K562 (cell line): ENCODE data around the gene U2SURP. TPM values are rescaled to one million over a fixed set of nuclear protein-coding genes. Genes with fewer than 3 reads are reported as not detected.

ENCODE experiments used
- ATAC-seq: fragments of 200-7000 bp; cut with Tn5 transposase; 3 replicates; pipeline ENCODE4 v1.9.1; 2020; ENCODE audit warnings: moderate library complexity
- BruUV-seq: library from RNA; stranded (reverse); fragments of 400-500 nt; replicated peaks from 2 replicates; lab custom pipeline; 2021; lab: Mats Ljungman, UMichigan
- CTCF ChIA-PET: fragments of 300-600 bp; formaldehyde crosslinking; extraction: SDS; loops from one replicate; lab custom pipeline; 2021; ENCODE audit warnings: low intra/inter-chr PET ratio; lab: Yijun Ruan, JAX
- POLR2A ChIA-PET: fragments of 300-600, 350-650 bp; sonication (Branson Sonifier 250); formaldehyde crosslinking; extraction: SDS; loops from one replicate; lab custom pipeline; 2021; ENCODE audit warnings: antibody characterized with exemption, inconsistent platforms; lab: Yijun Ruan, JAX
- DNase-seq, 4 experiments: peaks; one replicate each; pipeline versions ENCODE4 v3.0.0 to v3.0.0-alpha.2; 2011 to 2018; ENCODE audit warnings: low spot score in 3 of 4, mixed read lengths in 3 of 4; ENCODE audit errors: extremely low read depth in 1 of 4
- FAIRE-seq: peaks from 2 replicates; lab custom pipeline; 2011; peaks lifted over from hg19 to GRCh38; lab: Jason Lieb, UNC
- H2AFZ ChIP-seq: 2 replicates; pipeline ENCODE4 v1.6.0; 2011; ENCODE audit warnings: low read depth, low read length, control low read depth, inconsistent platforms
- H3K27ac ChIP-seq: fragments of 200-600 bp; 3 replicates; pipeline ENCODE4 v1.8.0; 2011; ENCODE audit warnings: low read depth, mild to moderate bottlenecking, control low read depth, inconsistent platforms, low read length, moderate library complexity, mixed read lengths; ENCODE audit errors: extremely low read depth
- H3K27me3 ChIP-seq, 2 experiments: fragments of 300-600 bp in 1 of 2; 2 replicates in 1 of 2; 3 replicates in 1 of 2; pipeline versions ENCODE4 v1.6.0 to v1.8.0; 2011; ENCODE audit warnings: inconsistent platforms in 2 of 2, low read length in 2 of 2, mild to moderate bottlenecking in 1 of 2, mixed read lengths in 1 of 2, moderate library complexity in 1 of 2; ENCODE audit not compliant: control insufficient read depth in 2 of 2, insufficient read depth in 2 of 2
- H3K36me3 ChIP-seq: fragments of 300-600 bp; 3 replicates; pipeline ENCODE4 v1.8.0; 2011; ENCODE audit warnings: mild to moderate bottlenecking, low read length, inconsistent platforms; ENCODE audit not compliant: control insufficient read depth, insufficient read depth
- H3K4me1 ChIP-seq, 2 experiments: fragments of 200-600 bp in 1 of 2; replicated peaks in 1 of 2; 2 replicates in 1 of 2; 3 replicates in 1 of 2; pipeline versions ENCODE4 v1.5.1 to v1.8.0; 2011; ENCODE audit warnings: inconsistent platforms in 2 of 2, low read length in 2 of 2, mild to moderate bottlenecking in 1 of 2, mixed read lengths in 1 of 2, moderate library complexity in 1 of 2; ENCODE audit not compliant: control insufficient read depth in 2 of 2, insufficient read depth in 2 of 2
- H3K4me2 ChIP-seq: 2 replicates; pipeline ENCODE4 v1.6.1; 2011; ENCODE audit warnings: low read length, control low read depth, inconsistent platforms, mixed read lengths; ENCODE audit not compliant: insufficient read depth
- H3K4me3 ChIP-seq: fragments of 200-600 bp; sonication (generic), shearing (Covaris generic); 2 replicates; pipeline ENCODE4 v1.5.1; 2016; ENCODE audit warnings: control low read depth, inconsistent platforms
- H3K79me2 ChIP-seq: fragments of 200-600 bp; 3 replicates; pipeline ENCODE4 v1.8.0; 2011; ENCODE audit warnings: low read length, inconsistent platforms; ENCODE audit not compliant: control insufficient read depth, insufficient read depth
- H3K9ac ChIP-seq, 2 experiments: 2 replicates each; pipeline versions ENCODE4 v1.6.0 to v1.6.1; 2011; ENCODE audit warnings: low read depth in 2 of 2, low read length in 2 of 2, control low read depth in 1 of 2, inconsistent platforms in 1 of 2, mild to moderate bottlenecking in 1 of 2, mixed read lengths in 1 of 2; ENCODE audit not compliant: insufficient read depth in 1 of 2
- H3K9me1 ChIP-seq: one replicate; pipeline ENCODE4 v1.6.0; 2011; ENCODE audit warnings: inconsistent platforms, mild to moderate bottlenecking, low read length, moderate library complexity; ENCODE audit not compliant: control insufficient read depth, insufficient read depth
- H3K9me3 ChIP-seq: replicated peaks from 2 replicates; pipeline ENCODE4 v1.5.1; 2011; ENCODE audit warnings: low read depth, low read length, inconsistent platforms; ENCODE audit not compliant: control insufficient read depth, insufficient read depth
- H4K20me1 ChIP-seq: replicated peaks from 2 replicates; pipeline ENCODE4 v1.6.1; 2011; ENCODE audit warnings: low read length, inconsistent platforms, mixed read lengths; ENCODE audit not compliant: control insufficient read depth, insufficient read depth
- CBFA2T3 ChIP-seq: fragments of 450-650 bp; IDR thresholded peaks from 2 replicates; pipeline ENCODE4 v1.6.1; 2017
- CREBBP ChIP-seq: IDR thresholded peaks from one replicate; pipeline ENCODE4 v1.6.1; 2012; ENCODE audit warnings: low read depth, mild to moderate bottlenecking, control low read depth, inconsistent platforms, low read length
- CXXC5 ChIP-seq: fragments of 250-450 bp; sonication (Bioruptor Pico); IDR thresholded peaks from 2 replicates; pipeline ENCODE4 v1.8.0; 2022; ENCODE audit warnings: inconsistent platforms, mild to moderate bottlenecking, moderate library complexity
- E2F3 ChIP-seq: fragments of 250-450 bp; sonication (Bioruptor Pico); IDR thresholded peaks from 2 replicates; pipeline ENCODE4 v1.4.0; 2020; ENCODE audit warnings: mild to moderate bottlenecking
- HDGF ChIP-seq: fragments of 450-650 bp; IDR thresholded peaks from 2 replicates; pipeline ENCODE4 v1.6.1; 2016
- MAFK ChIP-seq: IDR thresholded peaks from 2 replicates; pipeline ENCODE4 v1.6.1; 2011; ENCODE audit warnings: low read length, improper control_type of control experiment
- NR4A1 ChIP-seq, 2 experiments: fragments of 250-450 bp in 1 of 2; fragments of 450-650 bp in 1 of 2; sonication (Bioruptor Pico) in 1 of 2; IDR thresholded peaks; 2 replicates each; pipeline versions ENCODE4 v1.4.0 to v1.6.1; 2016 to 2020; ENCODE audit warnings: mild to moderate bottlenecking in 2 of 2, missing compliant biosample characterization in 1 of 2, missing genetic modification characterization in 1 of 2, moderate library complexity in 1 of 2
- PYGO2 ChIP-seq: fragments of 450-650 bp; IDR thresholded peaks from 2 replicates; pipeline ENCODE4 v1.6.1; 2016; ENCODE audit warnings: mild to moderate bottlenecking, missing genetic modification characterization, moderate library complexity, missing compliant biosample characterization
- SMAD4 ChIP-seq: fragments of 250-450 bp; sonication (Bioruptor Pico); conservative IDR thresholded peaks from 2 replicates; pipeline ENCODE4 v1.8.0; 2021; ENCODE audit warnings: inconsistent platforms, mild to moderate bottlenecking, moderate library complexity
- SRSF7 ChIP-seq: fragments of 200-400 bp; formaldehyde crosslinking; optimal IDR thresholded peaks from 2 replicates; pipeline ENCODE3; 2017; ENCODE audit warnings: mild to moderate bottlenecking, low read depth, low read length
- YY1 ChIP-seq, 3 experiments: IDR thresholded peaks; 2 replicates each; pipeline ENCODE4 v1.6.1; 2011; ENCODE audit warnings: low read length in 2 of 3, mild to moderate bottlenecking in 2 of 3, moderate library complexity in 2 of 3, borderline replicate concordance in 1 of 3, control low read depth in 1 of 3, low read depth in 1 of 3; ENCODE audit not compliant: insufficient read depth in 3 of 3, insufficient replicate concordance in 2 of 3, control insufficient read depth in 1 of 3, insufficient read length in 1 of 3; ENCODE audit errors: extremely low read depth in 1 of 3
- ZNF551 ChIP-seq: fragments of 250-450 bp; sonication (Bioruptor Pico); IDR thresholded peaks from 2 replicates; pipeline ENCODE4 v1.5.0; 2021; ENCODE audit warnings: mild to moderate bottlenecking, moderate library complexity
- WGBS: fragments of 100-300 bp; shearing (Covaris generic); methylation state at CpG from one replicate; pipeline ENCODE4 v1.1.6; 2016; ENCODE audit warnings: low coverage, mixed read lengths; ENCODE audit not compliant: insufficient coverage; ENCODE audit errors: missing lambda C conversion rate; 5-methylcytosine and 5-hydroxymethylcytosine counted together
- in situ Hi-C: fragments of 300-500 bp; cut with MboI; formaldehyde crosslinking; loops from 4 replicates; pipeline ENCODE4 v1.15.0; 2018; ENCODE audit warnings: inconsistent platforms, mixed read lengths
- intact Hi-C: fragments of 100-400 bp; cut with micrococcal nuclease; formaldehyde crosslinking; loops from 2 replicates; pipeline ENCODE4 v1.14.2; 2022
- polyA plus RNA-seq, 8 experiments: library from polyadenylated mRNA; depleted of rRNA in 4 of 8; stranded (reverse) in 5 of 8; unstranded in 3 of 8; fragments of >200 nt; fragmentation: Nextera tagmentation in 2 of 8; fragmentation: Illumina TruSeq in 1 of 8; extraction: Ambion mirVana in 2 of 8; extraction: Trizol in 1 of 8; gene quantifications; 2 replicates each; pipeline versions ENCODE4 v1.2.1 to v1.2.3, GENCODE V29; 2011 to 2014; ENCODE audit warnings: inconsistent platforms in 1 of 8, missing spikeins in 1 of 8
- total RNA-seq, 7 experiments: library from RNA; depleted of rRNA in 6 of 7; stranded (reverse); fragments of >200 nt in 6 of 7; fragmentation: Illumina TruSeq in 2 of 7; extraction: Trizol in 2 of 7; gene quantifications; 2 replicates each; pipeline versions ENCODE4 v1.2.1 to v1.2.3, GENCODE V29; 2011 to 2021; ENCODE audit warnings: low replicate concordance in 1 of 7
- TF ChIP-seq, protein P1 (sequence below): fragments of 450-650 bp; IDR thresholded peaks from 2 replicates; pipeline ENCODE4 v1.6.1; 2017; ENCODE audit warnings: antibody characterized with exemption, mild to moderate bottlenecking

Gene U2SURP
- total and polyA plus RNA-seq, 9 of the 15 experiments (the other 6 are each of a cell fraction or from before 2014, with no cell fraction given): 128 to 322 (median 191) TPM

DNA sequence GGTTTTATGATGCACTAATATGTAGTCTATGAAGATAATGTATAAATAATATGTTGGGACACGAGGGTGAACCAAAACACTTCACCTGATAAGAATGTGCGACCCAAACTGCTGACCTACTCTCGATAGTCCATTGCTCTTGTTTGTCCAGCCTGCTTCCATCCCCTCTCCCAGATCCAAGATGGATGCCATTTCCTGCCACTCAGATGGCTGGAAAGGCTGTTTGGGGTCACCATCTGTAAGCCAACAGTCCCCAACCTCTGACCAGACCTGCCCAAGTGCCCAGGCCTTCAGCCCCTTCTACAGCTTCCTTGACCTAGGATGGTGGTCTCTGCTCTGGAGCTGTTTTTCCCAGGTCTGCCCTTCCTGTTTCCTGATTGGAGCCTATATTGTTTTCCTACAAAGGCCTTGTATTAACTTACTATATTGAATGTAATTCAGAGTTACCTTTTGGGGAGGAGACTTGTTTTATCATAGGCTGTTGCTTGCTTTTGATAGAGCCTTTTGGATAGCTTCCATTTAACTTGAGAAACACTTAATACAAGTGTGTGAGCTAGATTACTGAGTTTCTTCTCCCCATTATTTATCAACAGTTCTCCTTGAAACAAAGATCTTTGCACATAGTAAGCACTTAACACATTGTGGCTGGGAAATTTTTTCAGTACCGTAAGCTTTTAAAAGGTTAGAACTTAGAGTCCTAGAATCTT lies 32.9 kb upstream of the U2SURP start:
- Histone ChIP-seq H3K27ac (peak overlapping the region; percentile 8; the same call in 2 of the 3 replicates), H3K9me1 (no peaks in the 10 kb centered on the region), H3K9me3 (no peaks in the 10 kb centered on the region), H3K4me2 (peak overlapping the region; percentile 47; the same call in 1 of the 2 replicates), H3K27me3 (no peaks in the 10 kb centered on the region), H3K36me3 (no peaks in the 10 kb centered on the region), H3K4me3 (no peak overlapping the region), H3K79me2 (no peaks in the 10 kb centered on the region), H4K20me1 (no peaks in the 10 kb centered on the region)
- ChIA-PET POLR2A (interaction anchor here (0.8 to 1.3 kb wide), 3 partner anchors 10 to 35 kb away, joined by 3 to 6 read pairs (median 3); no protein-coding TSS in a partner anchor), CTCF (no interaction called here)
- in situ Hi-C loops: no loop called here
- peak; percentile 3; the same call in 2 of the 3 replicates for ATAC-seq
- 23% methylated on average over 4 of the region's 4 CpGs for WGBS
- intact Hi-C loops: no loop called here
- TF ChIP-seq E2F3 (no peak), SRSF7 (no peak), PYGO2 (0 out of 2 replicates have a peak, but pooled peaks have one; percentile 37), YY1 (IDR thresholded peaks at IDR 0.05; ENCODE audit: borderline replicate concordance in 1 of 3, control insufficient read depth in 1 of 3, extremely low read depth in 1 of 3, insufficient read depth in 3 of 3, insufficient read length in 1 of 3, insufficient replicate concordance in 2 of 3, low read depth in 1 of 3, low read length in 2 of 3) (peak in 2 of 3 experiments; percentile 34 to 82), MAFK (0 out of 2 replicates have a peak, but pooled peaks have one; percentile 11), CREBBP (no peak), CXXC5 (CRISPR knock-in tag) (peak; percentile 23; the same call in 1 of the 2 replicates), SMAD4 (CRISPR knock-in tag) (0 out of 2 replicates have a peak, but pooled peaks have one; percentile 17), ZNF551 (no peak), NR4A1 (CRISPR knock-in tag; IDR thresholded peaks at IDR 0.05) (no peak), NR4A1 (tag; IDR thresholded peaks at IDR 0.05) (peak; percentile 81; the same call in 1 of the 2 replicates), CBFA2T3 (peak; percentile 30; the same call in 1 of the 2 replicates), HDGF (0 out of 2 replicates have a peak, but pooled peaks have one; percentile 43)
- TF ChIP-seq, protein P1, sequence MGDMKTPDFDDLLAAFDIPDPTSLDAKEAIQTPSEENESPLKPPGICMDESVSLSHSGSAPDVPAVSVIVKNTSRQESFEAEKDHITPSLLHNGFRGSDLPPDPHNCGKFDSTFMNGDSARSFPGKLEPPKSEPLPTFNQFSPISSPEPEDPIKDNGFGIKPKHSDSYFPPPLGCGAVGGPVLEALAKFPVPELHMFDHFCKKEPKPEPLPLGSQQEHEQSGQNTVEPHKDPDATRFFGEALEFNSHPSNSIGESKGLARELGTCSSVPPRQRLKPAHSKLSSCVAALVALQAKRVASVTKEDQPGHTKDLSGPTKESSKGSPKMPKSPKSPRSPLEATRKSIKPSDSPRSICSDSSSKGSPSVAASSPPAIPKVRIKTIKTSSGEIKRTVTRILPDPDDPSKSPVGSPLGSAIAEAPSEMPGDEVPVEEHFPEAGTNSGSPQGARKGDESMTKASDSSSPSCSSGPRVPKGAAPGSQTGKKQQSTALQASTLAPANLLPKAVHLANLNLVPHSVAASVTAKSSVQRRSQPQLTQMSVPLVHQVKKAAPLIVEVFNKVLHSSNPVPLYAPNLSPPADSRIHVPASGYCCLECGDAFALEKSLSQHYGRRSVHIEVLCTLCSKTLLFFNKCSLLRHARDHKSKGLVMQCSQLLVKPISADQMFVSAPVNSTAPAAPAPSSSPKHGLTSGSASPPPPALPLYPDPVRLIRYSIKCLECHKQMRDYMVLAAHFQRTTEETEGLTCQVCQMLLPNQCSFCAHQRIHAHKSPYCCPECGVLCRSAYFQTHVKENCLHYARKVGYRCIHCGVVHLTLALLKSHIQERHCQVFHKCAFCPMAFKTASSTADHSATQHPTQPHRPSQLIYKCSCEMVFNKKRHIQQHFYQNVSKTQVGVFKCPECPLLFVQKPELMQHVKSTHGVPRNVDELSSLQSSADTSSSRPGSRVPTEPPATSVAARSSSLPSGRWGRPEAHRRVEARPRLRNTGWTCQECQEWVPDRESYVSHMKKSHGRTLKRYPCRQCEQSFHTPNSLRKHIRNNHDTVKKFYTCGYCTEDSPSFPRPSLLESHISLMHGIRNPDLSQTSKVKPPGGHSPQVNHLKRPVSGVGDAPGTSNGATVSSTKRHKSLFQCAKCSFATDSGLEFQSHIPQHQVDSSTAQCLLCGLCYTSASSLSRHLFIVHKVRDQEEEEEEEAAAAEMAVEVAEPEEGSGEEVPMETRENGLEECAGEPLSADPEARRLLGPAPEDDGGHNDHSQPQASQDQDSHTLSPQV: peak; percentile 79
- TF ChIP-seq, all 486 proteins: peak for 9
- Histone ChIP-seq H2AFZ (peak overlapping the region; percentile 69), H3K4me1 (peaks cover 17 to 22% of the 10 kb centered on the region in 2 experiments), H3K9ac (peak overlapping the region in 1 of 2 experiments; percentile 50; a peak in 1 of 4 replicates)
- no TSS peak for BruUV-seq
- DNase-seq (peak in 2 of 4 experiments; percentile 20 to 24), FAIRE-seq (no peak)
